ENCODE results near the gene CAMK2D. TPM values are rescaled to one million over a fixed set of nuclear protein-coding genes. Genes with fewer than 3 reads are reported as not detected.

Gene CAMK2D
- total RNA-seq, 1 experiment from 2014 or later, result 9.0 TPM

GRCh38 chr4:113496698-113497097, 264.8 kb downstream of the CAMK2D start:
- no peaks in the 10 kb centered on the region for H3K27me3 Mint-ChIP-seq (ENCODE audit: low read depth)
- Histone ChIP-seq H4K5ac (ENCODE audit: insufficient read length, low read depth, low read length) (no peak overlapping the region), H3K27ac (ENCODE audit: insufficient read length, low read depth, low read length) (no peak overlapping the region)

More at GRCh38 chr4:113496698-113497097, 264.8 kb downstream of the CAMK2D start:
- Histone ChIP-seq H2BK15ac (ENCODE audit: low read depth, low read length) (no peak overlapping the region), H3K18ac (ENCODE audit: insufficient read length, low read depth, low read length) (no peak overlapping the region), H3K4ac (ENCODE audit: low read depth, low read length) (no peak overlapping the region), H3K23me2 (ENCODE audit: insufficient read length, low read depth, low read length, poor library complexity, severe bottlenecking) (no peaks in the 10 kb centered on the region), H3K4me2 (ENCODE audit: insufficient read depth, insufficient read length, low read length) (no peak overlapping the region), H2BK5ac (ENCODE audit: insufficient read length, low read length) (no peak overlapping the region), H4K91ac (ENCODE audit: insufficient read length, low read depth, low read length) (no peak overlapping the region), H2BK120ac (ENCODE audit: low read depth, low read length, poor library complexity, severe bottlenecking) (no peak overlapping the region), H3K4me1 (ENCODE audit: insufficient read depth, low read length) (no peaks in the 10 kb centered on the region), H2AFZ (ENCODE audit: low read length) (no peak overlapping the region), H3K79me2 (ENCODE audit: insufficient read depth, low read length) (no peaks in the 10 kb centered on the region), H2BK20ac (ENCODE audit: low read depth, low read length, poor library complexity, severe bottlenecking) (no peak overlapping the region), H3K56ac (ENCODE audit: insufficient read length, low read depth, low read length) (no peak overlapping the region), H3K23ac (ENCODE audit: insufficient read length, low read depth, low read length) (no peak overlapping the region), H3K14ac (ENCODE audit: insufficient read depth, low read length) (no peak overlapping the region), H4K20me1 (ENCODE audit: control insufficient read depth, insufficient read depth, insufficient read length) (no peaks in the 10 kb centered on the region), H3K27me3 (ENCODE audit: insufficient read depth, low read length) (no peaks in the 10 kb centered on the region), H3T11ph (ENCODE audit: low read length) (no peak overlapping the region), H2AK5ac (ENCODE audit: insufficient read length, low read length) (no peak overlapping the region), H3K9me3 (ENCODE audit: control insufficient read depth, low read depth, low read length) (peaks cover 4% of the 10 kb centered on the region), H3K79me1 (ENCODE audit: insufficient read depth, low read depth, low read length, poor library complexity, severe bottlenecking) (no peaks in the 10 kb centered on the region), H3K9ac (ENCODE audit: extremely low read depth, insufficient read length, low read length) (no peak overlapping the region), H4K8ac (replicated peaks; ENCODE audit: insufficient read length, low read depth, low read length) (no peak overlapping the region), H2BK12ac (ENCODE audit: insufficient read length, low read depth, low read length) (no peak overlapping the region)
- no CpG with 5 or more reads among the region's 2 CpGs for WGBS (ENCODE audit: extremely low coverage, insufficient read length, low lambda C conversion rate)
- no peaks in the 10 kb centered on the region for H3K4me1 Mint-ChIP-seq
- peaks cover 15 to 20% of the 10 kb centered on the region in 2 experiments for H3K9me3 Mint-ChIP-seq
- no peak for TF ChIP-seq CTCF (conservative IDR thresholded peaks at IDR 0.05)
- H3K4me3 Mint-ChIP-seq, result no peak overlapping the region
- DNase-seq, result no peak
- H3K27ac Mint-ChIP-seq, result no peak overlapping the region
- peaks cover 12 to 18% (median 16%) of the 10 kb centered on the region in 3 experiments for H3K36me3 Mint-ChIP-seq (ENCODE audit: insufficient read depth in 1 of 3, low read depth in 3 of 3)
